Peyer's patch (tissue), 4 donors: Measurements from ENCODE around the gene CACNA2D4.

ENCODE experiments used
- CTCF ChIP-seq, 6 experiments: fragments of 450-650 bp in 4 of 6; fragments of 200-600 bp in 2 of 6; sonication (generic) in 1 of 6; IDR thresholded peaks; one replicate each; pipeline ENCODE4 v1.5.1; 2017 to 2019; ENCODE audit warnings: antibody characterized with exemption in 6 of 6, mild to moderate bottlenecking in 3 of 6, moderate library complexity in 1 of 6
- POLR2A ChIP-seq, 2 donors: fragments of 450-650 bp; IDR thresholded peaks; one replicate each; pipeline ENCODE4 v1.5.1; 2017; ENCODE audit warnings: antibody characterized with exemption in 2 of 2, mild to moderate bottlenecking in 2 of 2, moderate library complexity in 2 of 2

GRCh38 chr12:1919284-1919683 is 832 bp upstream of the CACNA2D4 start:
- TF ChIP-seq CTCF (IDR thresholded peaks at IDR 0.05): no peak
- TF ChIP-seq POLR2A (IDR thresholded peaks at IDR 0.05): no peak
